Upper lobe of left lung (tissue), 4 donors: ENCODE measurements around the gene ACR.

Experiments used
- CTCF ChIP-seq, 6 experiments: fragments of 450-650 bp in 4 of 6; fragments of 200-600 bp in 2 of 6; sonication (generic) in 2 of 6; IDR thresholded peaks; one replicate each; pipeline ENCODE4 v1.5.1; 2016 to 2019; ENCODE audit warnings: antibody characterized with exemption in 6 of 6
- EP300 ChIP-seq, 4 donors: sonication (generic); formaldehyde crosslinking; IDR thresholded peaks; one replicate each; pipeline ENCODE4 v1.5.1; 2017; ENCODE audit warnings: antibody characterized with exemption in 4 of 4, control low read depth in 2 of 4
- POLR2A ChIP-seq, 4 donors: fragments of 450-650 bp; IDR thresholded peaks; one replicate each; pipeline ENCODE4 v1.5.1; 2016 to 2017; ENCODE audit warnings: antibody characterized with exemption in 4 of 4, mild to moderate bottlenecking in 2 of 4
- POLR2AphosphoS5 ChIP-seq, 2 donors: sonication (generic); formaldehyde crosslinking; IDR thresholded peaks; one replicate each; pipeline ENCODE4 v1.5.1; 2017; ENCODE audit warnings: antibody characterized with exemption in 2 of 2

- TF ChIP-seq CTCF (IDR thresholded peaks at IDR 0.05) (no peak), POLR2AphosphoS5 (IDR thresholded peaks at IDR 0.05) (no peak), EP300 (IDR thresholded peaks at IDR 0.05) (no peak), POLR2A (IDR thresholded peaks at IDR 0.05) (no peak)
These were observed 40.1 kb upstream of the ACR start for GRCh38 chr22:50697667-50698506.
